Measurements from ENCODE around the gene RAPGEF1.

The RAPGEF1 gene

GRCh38 chr9:131708226-131709002 is 31.5 kb downstream of the RAPGEF1 start:
- ChIA-PET CTCF (interaction anchor here (0.6 kb wide), 1 partner anchor 709 kb away, joined by 7 read pairs; no protein-coding TSS in a partner anchor), POLR2A (ENCODE audit: low non-redundant PET) (no interaction called here)
- TF ChIP-seq CTCF (conservative IDR thresholded peaks at IDR 0.05; ENCODE audit: low read depth): no peak
- peak overlapping the region; percentile 77 for H3K27ac ChIP-seq
- no peak for DNase-seq (ENCODE audit: low spot score)

GRCh38 chr9:131707733-131708157 is 32.1 kb downstream of the RAPGEF1 start:
- TF ChIP-seq CTCF (conservative IDR thresholded peaks at IDR 0.05; ENCODE audit: low read depth): no peak
- DNase-seq (ENCODE audit: low spot score): peak; percentile 80

GRCh38 chr9:131707050-131707449 is 32.8 kb downstream of the RAPGEF1 start:
- TF ChIP-seq CTCF (conservative IDR thresholded peaks at IDR 0.05; ENCODE audit: low read depth): no peak
- no peak for DNase-seq (ENCODE audit: low spot score)
- ChIA-PET POLR2A (ENCODE audit: low non-redundant PET) (no interaction called here), CTCF (no interaction called here)
- H3K27ac ChIP-seq: peak overlapping the region; percentile 84

More at GRCh38 chr9:131707733-131708157, 32.1 kb downstream of the RAPGEF1 start:
- CTCF ChIA-PET: no interaction called here
- POLR2A ChIA-PET (ENCODE audit: low non-redundant PET): no interaction called here
- H3K27ac ChIP-seq: peak overlapping the region; percentile 84

- DNase-seq (ENCODE audit: low spot score): no peak
- ChIA-PET CTCF (no interaction called here), POLR2A (ENCODE audit: low non-redundant PET) (no interaction called here)
- no peak for TF ChIP-seq CTCF (conservative IDR thresholded peaks at IDR 0.05; ENCODE audit: low read depth)
- H3K27ac ChIP-seq: 0 out of 2 replicates have a peak overlapping the region, but pooled peaks have one; percentile 3
These were observed 33.3 kb downstream of the RAPGEF1 start for GRCh38 chr9:131706608-131706970.

GRCh38 chr9:131704988-131705387 is 34.9 kb downstream of the RAPGEF1 start:
- TF ChIP-seq CTCF (conservative IDR thresholded peaks at IDR 0.05; ENCODE audit: low read depth): no peak
- no peak for DNase-seq (ENCODE audit: low spot score)
- ChIA-PET POLR2A (ENCODE audit: low non-redundant PET) (no interaction called here), CTCF (no interaction called here)
- H3K27ac ChIP-seq: peak overlapping the region; percentile 47

- peak overlapping the region; percentile 78 for H3K27ac ChIP-seq
- CTCF ChIA-PET: interaction anchor here (0.5 to 1.4 kb wide), 7 partner anchors 14 to 681 kb away, joined by 3 to 5 read pairs (median 3); partner anchors contain the start of gene RAPGEF1
- POLR2A ChIA-PET (ENCODE audit: low non-redundant PET): interaction anchor here (0.6 kb wide), 1 partner anchor 23 kb away, joined by 3 read pairs; no protein-coding TSS in a partner anchor
- peak; percentile 57 for DNase-seq (ENCODE audit: low spot score)
- no peak for TF ChIP-seq CTCF (conservative IDR thresholded peaks at IDR 0.05; ENCODE audit: low read depth)
These were observed 35.5 kb downstream of the RAPGEF1 start for GRCh38 chr9:131704141-131704983.

All from RWPE1 (cell line).